Liver (tissue), 9 donors: ENCODE measurements around the gene ENTPD1. TPM values are rescaled to one million over a fixed set of nuclear protein-coding genes. Genes with fewer than 3 reads are reported as not detected.

Experiments
- DNase-seq: peaks from one replicate; pipeline ENCODE4 v3.0.0-alpha.2; 2017; ENCODE audit warnings: low spot score
- H3K27ac ChIP-seq, 2 donors: one replicate each; pipeline ENCODE4 v1.7.0; 2013; ENCODE audit warnings: inconsistent platforms in 2 of 2, low read length in 2 of 2, control low read depth in 1 of 2, low read depth in 1 of 2, mild to moderate bottlenecking in 1 of 2
- H3K27me3 ChIP-seq, 4 donors: one replicate each; pipeline versions ENCODE4 v1.6.1 to v1.7.0; 2013; ENCODE audit warnings: low read length in 3 of 4, inconsistent platforms in 1 of 4, mild to moderate bottlenecking in 1 of 4, moderate library complexity in 1 of 4; ENCODE audit not compliant: control insufficient read depth in 4 of 4, insufficient read depth in 4 of 4
- H3K36me3 ChIP-seq, 4 donors: one replicate each; pipeline versions ENCODE4 v1.6.1 to v1.7.0; 2013; ENCODE audit warnings: low read length in 3 of 4, mild to moderate bottlenecking in 3 of 4, low read depth in 1 of 4, moderate library complexity in 1 of 4; ENCODE audit not compliant: control insufficient read depth in 4 of 4, insufficient read depth in 3 of 4
- H3K4me1 ChIP-seq, 4 donors: one replicate each; pipeline versions ENCODE4 v1.6.1 to v1.7.0; 2013; ENCODE audit warnings: low read length in 3 of 4, mild to moderate bottlenecking in 3 of 4, moderate library complexity in 1 of 4; ENCODE audit not compliant: control insufficient read depth in 4 of 4, insufficient read depth in 4 of 4
- H3K4me3 ChIP-seq, 3 donors: one replicate each; pipeline versions ENCODE4 v1.6.1 to v1.7.0; 2013; ENCODE audit warnings: low read length in 3 of 3, control low read depth in 1 of 3, low read depth in 1 of 3, mild to moderate bottlenecking in 1 of 3
- H3K9ac ChIP-seq, 2 donors: one replicate each; pipeline ENCODE4 v1.7.0; 2013; ENCODE audit warnings: low read length in 2 of 2, mild to moderate bottlenecking in 2 of 2, moderate library complexity in 2 of 2, control low read depth in 1 of 2, low read depth in 1 of 2
- H3K9me3 ChIP-seq, 4 donors: one replicate each; pipeline versions ENCODE4 v1.6.1 to v1.7.0; 2013; ENCODE audit warnings: low read length in 3 of 4; ENCODE audit not compliant: control insufficient read depth in 4 of 4
- ATF3 ChIP-seq: IDR thresholded peaks from 2 replicates; pipeline ENCODE4 v1.6.1; 2016; ENCODE audit warnings: antibody characterized with exemption
- CTCF ChIP-seq: fragments of 150-350 bp; IDR thresholded peaks from 2 replicates; pipeline ENCODE4 v1.5.1; 2017; ENCODE audit warnings: improper control_type of control experiment, low read depth, low read length; ENCODE audit not compliant: missing input control
- EGR1 ChIP-seq, 2 donors: IDR thresholded peaks; 2 replicates each; pipeline ENCODE4 v1.6.1; 2016 to 2018; ENCODE audit warnings: antibody characterized with exemption in 2 of 2, low read depth in 2 of 2
- FOXA1 ChIP-seq: IDR thresholded peaks from 2 replicates; pipeline ENCODE4 v1.6.1; 2016; ENCODE audit warnings: antibody characterized with exemption
- FOXA2 ChIP-seq: IDR thresholded peaks from 2 replicates; pipeline ENCODE4 v1.6.1; 2016; ENCODE audit warnings: antibody characterized with exemption
- GABPA ChIP-seq, 2 donors: IDR thresholded peaks in 1 of 2; conservative IDR thresholded peaks in 1 of 2; 2 replicates each; pipeline ENCODE4 v1.6.1; 2016; ENCODE audit warnings: antibody characterized with exemption in 2 of 2, mild to moderate bottlenecking in 1 of 2, moderate library complexity in 1 of 2
- HNF4A ChIP-seq, 2 donors: conservative IDR thresholded peaks; 2 replicates each; pipeline ENCODE4 v1.6.1; 2016; ENCODE audit warnings: antibody characterized with exemption in 2 of 2, mild to moderate bottlenecking in 2 of 2
- HNF4G ChIP-seq: IDR thresholded peaks from 2 replicates; pipeline ENCODE4 v1.6.1; 2016; ENCODE audit warnings: antibody characterized with exemption
- JUND ChIP-seq, 2 donors: IDR thresholded peaks; 2 replicates each; pipeline ENCODE4 v1.6.1; 2016; ENCODE audit warnings: antibody characterized with exemption in 2 of 2
- MAX ChIP-seq: IDR thresholded peaks from 2 replicates; pipeline ENCODE4 v1.6.1; 2016; ENCODE audit warnings: antibody characterized with exemption
- NR2F2 ChIP-seq: IDR thresholded peaks from 2 replicates; pipeline ENCODE4 v1.6.1; 2016; ENCODE audit warnings: antibody characterized with exemption
- RAD21 ChIP-seq, 2 donors: IDR thresholded peaks; 2 replicates each; pipeline ENCODE4 v1.6.1; 2016; ENCODE audit warnings: antibody characterized with exemption in 2 of 2, mild to moderate bottlenecking in 2 of 2
- REST ChIP-seq: IDR thresholded peaks from 2 replicates; pipeline ENCODE4 v1.6.1; 2016; ENCODE audit warnings: antibody characterized with exemption, mild to moderate bottlenecking
- RXRA ChIP-seq, 2 donors: IDR thresholded peaks; 2 replicates each; pipeline ENCODE4 v1.6.1; 2017 to 2018; ENCODE audit warnings: antibody characterized with exemption in 2 of 2, mild to moderate bottlenecking in 1 of 2
- SP1 ChIP-seq: IDR thresholded peaks from 2 replicates; pipeline ENCODE4 v1.6.1; 2018; ENCODE audit warnings: antibody characterized with exemption, mild to moderate bottlenecking
- TAF1 ChIP-seq: conservative IDR thresholded peaks from 2 replicates; pipeline ENCODE4 v1.6.1; 2016; ENCODE audit warnings: antibody characterized with exemption, mild to moderate bottlenecking
- YY1 ChIP-seq: IDR thresholded peaks from 2 replicates; pipeline ENCODE4 v1.6.1; 2016; ENCODE audit warnings: antibody characterized with exemption, mild to moderate bottlenecking
- ZBTB33 ChIP-seq: IDR thresholded peaks from 2 replicates; pipeline ENCODE4 v1.6.1; 2016; ENCODE audit warnings: antibody characterized with exemption
- WGBS: extraction: QIAGEN DNeasy Blood & Tissue Kit; methylation state at CpG from one replicate; pipeline ENCODE4 v1.1.7; 2013; 5-methylcytosine and 5-hydroxymethylcytosine counted together
- polyA plus RNA-seq, 2 donors: library from polyadenylated mRNA; stranded (reverse) in 1 of 2; unstranded in 1 of 2; fragments of 200-250 nt in 1 of 2; fragments of >200 nt in 1 of 2; fragmentation: Nextera tagmentation in 1 of 2; extraction: Ambion mirVana in 1 of 2; gene quantifications; one replicate each; pipeline versions ENCODE4 v1.2.1 to v1.2.3, GENCODE V29; 2013 to 2015
- total RNA-seq, 2 donors: library from RNA; depleted of rRNA; stranded (reverse); fragments of >200 nt; gene quantifications; one replicate each; pipeline ENCODE4 v1.2.3, GENCODE V29; 2014
- donor health status: healthy.
- donor health status: healthy.
- donor health status: healthy.
- donor health status: healthy.
- donor health status: healthy.

The ENTPD1 gene
- total and polyA plus RNA-seq, 4 donors: 2.1 to 8.0 (median 4.3) TPM

- Histone ChIP-seq H3K9me3 (peaks cover 0 to 3% (median 0%) of the 10 kb centered on the region in 4 donors), H3K27ac (no peak overlapping the region), H3K4me3 (no peak overlapping the region), H3K36me3 (no peaks in the 10 kb centered on the region), H3K9ac (no peak overlapping the region), H3K4me1 (no peaks in the 10 kb centered on the region), H3K27me3 (peaks cover 0 to 2% (median 0%) of the 10 kb centered on the region in 4 donors)
- DNase-seq: no peak
- 70% methylated on average over 4 of the region's 4 CpGs for WGBS
- TF ChIP-seq FOXA1 (no peak), JUND (IDR thresholded peaks at IDR 0.05) (no peak)
These were observed 27.4 kb upstream of the ENTPD1 start for GRCh38 chr10:95728526-95728925.

- H3K36me3 ChIP-seq: no peaks in the 10 kb centered on the region
- H3K27me3 ChIP-seq: peaks cover 0 to 2% (median 0%) of the 10 kb centered on the region in 4 donors
- no peak for DNase-seq
- WGBS: 55% methylated on average over 3 of the region's 3 CpGs
- H3K9me3 ChIP-seq: peaks cover 0 to 3% (median 0%) of the 10 kb centered on the region in 4 donors
- no peaks in the 10 kb centered on the region for H3K4me1 ChIP-seq
- no peak overlapping the region for H3K9ac ChIP-seq
- no peak overlapping the region for H3K4me3 ChIP-seq
- H3K27ac ChIP-seq: no peak overlapping the region
- TF ChIP-seq NR2F2 (peak; percentile 87), JUND (IDR thresholded peaks at IDR 0.05) (no peak), YY1 (no peak)
These were observed 26.5 kb upstream of the ENTPD1 start for GRCh38 chr10:95729323-95730055.

- WGBS: 75% methylated on average over 1 of the region's 1 CpG
- H3K4me1 ChIP-seq: no peaks in the 10 kb centered on the region
- no peaks in the 10 kb centered on the region for H3K36me3 ChIP-seq
- no peak overlapping the region for H3K27ac ChIP-seq
- TF ChIP-seq GABPA (IDR thresholded peaks at IDR 0.05 in 1 of 2, conservative IDR thresholded peaks at IDR 0.05 in 1 of 2) (no peak), ZBTB33 (no peak), SP1 (no peak), RAD21 (IDR thresholded peaks at IDR 0.05) (no peak), REST (no peak), NR2F2 (no peak), FOXA1 (no peak), YY1 (no peak), JUND (IDR thresholded peaks at IDR 0.05) (no peak), TAF1 (no peak), RXRA (IDR thresholded peaks at IDR 0.05) (no peak), ATF3 (no peak), EGR1 (IDR thresholded peaks at IDR 0.05; ENCODE audit: low read depth in 2 of 2) (no peak), HNF4A (conservative IDR thresholded peaks at IDR 0.05) (no peak), MAX (no peak), CTCF (no peak), HNF4G (no peak), FOXA2 (no peak)
- H3K9me3 ChIP-seq: peaks cover 0 to 3% (median 0%) of the 10 kb centered on the region in 4 donors
- no peak for DNase-seq
- no peak overlapping the region for H3K9ac ChIP-seq
- H3K27me3 ChIP-seq: peaks cover 0 to 2% (median 0%) of the 10 kb centered on the region in 4 donors
- no peak overlapping the region for H3K4me3 ChIP-seq
These were observed 25.7 kb upstream of the ENTPD1 start for GRCh38 chr10:95730233-95730632.
